ENCODE results near the gene NGRN. TPM values are rescaled to one million over a fixed set of nuclear protein-coding genes. Genes with fewer than 3 reads are reported as not detected.

Gene NGRN
- total RNA-seq, 1 experiment from 2014 or later = 57.4 TPM

DNA sequence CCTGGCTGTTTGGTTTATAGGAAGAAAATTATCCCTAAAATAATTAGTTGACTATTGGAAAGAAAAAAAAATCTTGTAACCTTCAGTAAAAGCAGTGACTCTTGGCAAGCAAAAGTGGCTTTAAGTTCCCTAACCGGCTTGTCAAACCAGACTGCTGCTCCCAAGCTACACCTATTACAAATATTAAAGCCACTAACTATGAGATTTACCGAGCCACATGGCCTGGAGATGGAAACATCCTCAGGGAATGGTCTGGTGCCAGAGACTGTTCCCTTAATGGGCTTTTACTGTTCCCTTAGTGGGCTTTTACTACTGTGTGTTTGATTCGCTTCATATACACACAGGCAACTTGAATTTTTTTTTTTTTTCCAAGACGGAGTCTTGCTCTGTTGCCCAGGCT lies 50.7 kb downstream of the NGRN start:
- H3K36me3 ChIP-seq (ENCODE audit: low read depth) = no peaks in the 10 kb centered on the region
- H3K27ac ChIP-seq = peak overlapping the region; percentile 82
- H3K4me3 ChIP-seq = no peak overlapping the region
- POLR2A ChIA-PET (ENCODE audit: unreplicated experiment) = no interaction called here
- TF ChIP-seq, protein P1, sequence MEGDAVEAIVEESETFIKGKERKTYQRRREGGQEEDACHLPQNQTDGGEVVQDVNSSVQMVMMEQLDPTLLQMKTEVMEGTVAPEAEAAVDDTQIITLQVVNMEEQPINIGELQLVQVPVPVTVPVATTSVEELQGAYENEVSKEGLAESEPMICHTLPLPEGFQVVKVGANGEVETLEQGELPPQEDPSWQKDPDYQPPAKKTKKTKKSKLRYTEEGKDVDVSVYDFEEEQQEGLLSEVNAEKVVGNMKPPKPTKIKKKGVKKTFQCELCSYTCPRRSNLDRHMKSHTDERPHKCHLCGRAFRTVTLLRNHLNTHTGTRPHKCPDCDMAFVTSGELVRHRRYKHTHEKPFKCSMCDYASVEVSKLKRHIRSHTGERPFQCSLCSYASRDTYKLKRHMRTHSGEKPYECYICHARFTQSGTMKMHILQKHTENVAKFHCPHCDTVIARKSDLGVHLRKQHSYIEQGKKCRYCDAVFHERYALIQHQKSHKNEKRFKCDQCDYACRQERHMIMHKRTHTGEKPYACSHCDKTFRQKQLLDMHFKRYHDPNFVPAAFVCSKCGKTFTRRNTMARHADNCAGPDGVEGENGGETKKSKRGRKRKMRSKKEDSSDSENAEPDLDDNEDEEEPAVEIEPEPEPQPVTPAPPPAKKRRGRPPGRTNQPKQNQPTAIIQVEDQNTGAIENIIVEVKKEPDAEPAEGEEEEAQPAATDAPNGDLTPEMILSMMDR (conservative IDR thresholded peaks at IDR 0.05) = no peak
- TF ChIP-seq EZH2 (IDR thresholded peaks at IDR 0.05; ENCODE audit: low read depth) = no peak
- H3F3A ChIP-seq (ENCODE audit: insufficient read depth, low read depth) = peaks cover 21% of the 10 kb centered on the region
- H2AFZ ChIP-seq = no peak overlapping the region
- H3K79me2 ChIP-seq (ENCODE audit: low read depth) = no peaks in the 10 kb centered on the region
- H3K4me1 ChIP-seq (replicated peaks; ENCODE audit: insufficient read depth) = peaks cover 32% of the 10 kb centered on the region
- DNase-seq = peak in 1 of 2 experiments; percentile 61
- no peaks in the 10 kb centered on the region for H4K20me1 ChIP-seq (ENCODE audit: insufficient read depth)
- CTCF ChIA-PET = interaction anchor here (0.6 to 0.7 kb wide), 2 partner anchors 134 to 270 kb away, joined by 3 read pairs; no protein-coding TSS in a partner anchor
- peak overlapping the region; percentile 50 for H3K4me2 ChIP-seq
- H3K9me3 ChIP-seq (ENCODE audit: insufficient read depth, low read depth) = no peaks in the 10 kb centered on the region
- intact Hi-C loops (cut with micrococcal nuclease; ENCODE audit: unreplicated experiment) = no loop called here
- no TSS peak for BruUV-seq (replicated peaks)
- H3K9me2 ChIP-seq (ENCODE audit: insufficient read depth) = no peaks in the 10 kb centered on the region
- H3K27me3 ChIP-seq (ENCODE audit: insufficient read depth, low read depth) = no peaks in the 10 kb centered on the region

DNA sequence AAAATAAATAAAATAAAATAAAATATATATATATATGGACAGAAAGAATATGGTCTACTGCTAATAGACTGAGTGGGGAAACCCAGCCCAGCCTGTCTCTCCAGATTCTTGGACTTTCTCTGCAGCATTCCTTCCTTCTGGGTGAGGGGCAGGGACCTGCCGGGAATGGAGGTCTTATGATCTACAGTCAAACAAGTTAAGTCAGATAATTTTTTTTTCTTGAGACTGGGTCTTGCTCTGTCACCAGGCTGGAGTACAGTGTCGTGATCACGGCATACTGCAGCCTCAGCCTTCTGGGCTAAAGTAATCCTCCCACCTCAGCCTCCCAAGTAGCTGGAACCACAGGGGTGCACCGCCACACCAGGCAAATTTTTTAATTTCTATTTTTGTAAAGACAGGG lies 53.1 kb downstream of the NGRN start:
- no peak overlapping the region for H3K4me3 ChIP-seq
- CTCF ChIA-PET = interaction anchor here (0.7 to 2.4 kb wide), 3 partner anchors 101 to 690 kb away, joined by 3 to 24 read pairs (median 11); no protein-coding TSS in a partner anchor
- POLR2A ChIA-PET (ENCODE audit: unreplicated experiment) = interaction anchor here (0.7 kb wide), 1 partner anchor 121 kb away, joined by 8 read pairs; no protein-coding TSS in a partner anchor

DNA sequence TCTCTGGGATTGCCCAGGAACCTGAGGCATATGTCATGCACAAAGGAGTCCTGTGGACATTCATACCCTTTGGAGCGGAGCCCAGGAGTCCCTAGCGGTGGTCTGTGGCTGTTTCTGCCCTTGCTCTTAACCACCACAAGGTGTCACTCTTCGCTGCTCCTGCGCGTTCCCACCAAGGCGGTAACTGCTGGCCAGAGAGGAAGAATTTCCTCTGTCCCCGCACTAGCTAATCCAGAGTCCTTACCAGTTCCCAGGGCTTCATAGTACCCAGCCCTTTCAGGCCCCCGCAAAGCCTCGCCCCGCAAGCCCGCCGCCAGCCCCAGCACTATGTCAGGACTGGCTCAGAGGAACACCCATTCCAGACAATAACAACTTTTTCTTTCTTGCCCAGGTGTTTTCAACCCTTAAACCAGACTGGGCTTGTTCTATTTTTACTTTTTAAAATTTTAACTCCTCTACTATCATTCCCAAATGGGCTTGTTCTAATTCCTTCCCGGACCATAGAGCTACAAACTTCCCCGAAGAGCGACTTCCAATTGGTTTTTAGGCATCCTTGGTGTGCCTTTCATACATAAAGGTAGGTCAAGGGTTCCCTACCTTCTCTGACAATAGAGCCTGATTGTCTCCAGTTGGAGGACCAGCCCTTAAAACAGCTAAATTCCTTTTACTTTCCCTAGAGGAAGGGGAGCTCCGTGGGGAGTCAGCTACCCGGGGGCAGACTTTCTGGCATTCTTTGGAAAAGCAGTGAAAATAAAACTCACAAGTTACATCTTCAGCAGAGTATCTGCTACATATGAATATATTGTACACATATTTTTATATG lies 54.8 kb downstream of the NGRN start:
- H3K9me3 ChIP-seq (ENCODE audit: insufficient read depth, low read depth) = no peaks in the 10 kb centered on the region
- H3K4me3 ChIP-seq = peak overlapping the region; percentile 29; the same call in 1 of the 2 replicates
- peak overlapping the region; percentile 31; the same call in 1 of the 2 replicates for H3K27ac ChIP-seq
- peak; percentile 79 to 84 for DNase-seq
- TF ChIP-seq, protein P1 (conservative IDR thresholded peaks at IDR 0.05) = peak; percentile 91
- no peak for TF ChIP-seq EZH2 (IDR thresholded peaks at IDR 0.05; ENCODE audit: low read depth)
- no peaks in the 10 kb centered on the region for H3K36me3 ChIP-seq (ENCODE audit: low read depth)
- BruUV-seq (replicated peaks) = no TSS peak
- ChIA-PET CTCF (interaction anchor here (0.6 to 2.4 kb wide), 15 partner anchors 16 to 612 kb away, joined by 3 to 24 read pairs (median 4); partner anchors contain the start of genes HDDC3 and IQGAP1), POLR2A (ENCODE audit: unreplicated experiment) (interaction anchor here (0.6 to 0.7 kb wide), 3 partner anchors 69 to 586 kb away, joined by 4 to 7 read pairs (median 5); no protein-coding TSS in a partner anchor)
- H2AFZ ChIP-seq = peak overlapping the region; percentile 76
- H3K4me2 ChIP-seq = peak overlapping the region; percentile 76
- H3F3A ChIP-seq (ENCODE audit: insufficient read depth, low read depth) = peaks cover 24% of the 10 kb centered on the region
- peaks cover 26% of the 10 kb centered on the region for H3K4me1 ChIP-seq (replicated peaks; ENCODE audit: insufficient read depth)
- H3K79me2 ChIP-seq (ENCODE audit: low read depth) = no peaks in the 10 kb centered on the region
- no peaks in the 10 kb centered on the region for H3K27me3 ChIP-seq (ENCODE audit: insufficient read depth, low read depth)
- intact Hi-C loops (cut with micrococcal nuclease; ENCODE audit: unreplicated experiment) = loop anchor here (1.0 to 5.0 kb wide), 7 partner anchors 27 to 612 kb away; partner anchors contain the start of genes HDDC3 and IQGAP1
- no peaks in the 10 kb centered on the region for H4K20me1 ChIP-seq (ENCODE audit: insufficient read depth)
- H3K9me2 ChIP-seq (ENCODE audit: insufficient read depth) = no peaks in the 10 kb centered on the region

More for the DNA sequence above, 53.1 kb downstream of the NGRN start:
- no peaks in the 10 kb centered on the region for H3K36me3 ChIP-seq (ENCODE audit: low read depth)
- no peak overlapping the region for H3K27ac ChIP-seq
- no peaks in the 10 kb centered on the region for H3K79me2 ChIP-seq (ENCODE audit: low read depth)
- no peaks in the 10 kb centered on the region for H3K27me3 ChIP-seq (ENCODE audit: insufficient read depth, low read depth)
- H3K9me2 ChIP-seq (ENCODE audit: insufficient read depth) = no peaks in the 10 kb centered on the region
- peaks cover 32% of the 10 kb centered on the region for H3K4me1 ChIP-seq (replicated peaks; ENCODE audit: insufficient read depth)
- no peak for DNase-seq
- H3F3A ChIP-seq (ENCODE audit: insufficient read depth, low read depth) = peaks cover 25% of the 10 kb centered on the region
- no peaks in the 10 kb centered on the region for H4K20me1 ChIP-seq (ENCODE audit: insufficient read depth)
- H3K4me2 ChIP-seq = no peak overlapping the region
- intact Hi-C loops (cut with micrococcal nuclease; ENCODE audit: unreplicated experiment) = no loop called here
- H3K9me3 ChIP-seq (ENCODE audit: insufficient read depth, low read depth) = no peaks in the 10 kb centered on the region
- H2AFZ ChIP-seq = no peak overlapping the region
- BruUV-seq (replicated peaks) = no TSS peak
- TF ChIP-seq, protein P1 (conservative IDR thresholded peaks at IDR 0.05) = no peak
